ENCODE data around the gene DSC2.

The DSC2 gene

GRCh38 chr18:31097666-31098065, 4.6 kb downstream of the DSC2 start:
- H3K27ac ChIP-seq (ENCODE audit: low read depth, low read length): no peak overlapping the region
- no peak overlapping the region for H3K9ac ChIP-seq (ENCODE audit: low read depth, low read length)
- H3K9me3 ChIP-seq (ENCODE audit: insufficient read depth, low read depth, low read length): peaks cover 4% of the 10 kb centered on the region; the same call in 1 of the 2 replicates
- H3K27me3 ChIP-seq (ENCODE audit: insufficient read depth, low read length): no peaks in the 10 kb centered on the region
- 100% methylated on average over 2 of the region's 3 CpGs for WGBS
- no peak overlapping the region for H3K4me3 ChIP-seq (ENCODE audit: low read length)
- peaks cover 8% of the 10 kb centered on the region for H3K36me3 ChIP-seq (ENCODE audit: insufficient read depth, low read length)
- peaks cover 14% of the 10 kb centered on the region for H3K4me1 ChIP-seq (ENCODE audit: insufficient read depth, low read length)

GRCh38 chr18:31093880-31094279, 8.3 kb downstream of the DSC2 start:
- Histone ChIP-seq H3K4me1 (ENCODE audit: insufficient read depth, low read length) (no peaks in the 10 kb centered on the region), H3K9ac (ENCODE audit: low read depth, low read length) (no peak overlapping the region), H3K9me3 (ENCODE audit: insufficient read depth, low read depth, low read length) (peaks cover 4% of the 10 kb centered on the region; the same call in 1 of the 2 replicates), H3K27ac (ENCODE audit: low read depth, low read length) (no peak overlapping the region), H3K27me3 (ENCODE audit: insufficient read depth, low read length) (no peaks in the 10 kb centered on the region), H3K36me3 (ENCODE audit: insufficient read depth, low read length) (peaks cover 45% of the 10 kb centered on the region), H3K4me3 (ENCODE audit: low read length) (no peak overlapping the region)
- WGBS: 98% methylated on average over 2 of the region's 2 CpGs

GRCh38 chr18:31093294-31093693, 8.9 kb downstream of the DSC2 start:
- H3K27ac ChIP-seq (ENCODE audit: low read depth, low read length): no peak overlapping the region
- H3K4me3 ChIP-seq (ENCODE audit: low read length): no peak overlapping the region
- H3K9me3 ChIP-seq (ENCODE audit: insufficient read depth, low read depth, low read length): peaks cover 4% of the 10 kb centered on the region; the same call in 1 of the 2 replicates
- H3K27me3 ChIP-seq (ENCODE audit: insufficient read depth, low read length): no peaks in the 10 kb centered on the region
- 100% methylated on average over 3 of the region's 3 CpGs for WGBS
- no peak overlapping the region for H3K9ac ChIP-seq (ENCODE audit: low read depth, low read length)
- no peaks in the 10 kb centered on the region for H3K4me1 ChIP-seq (ENCODE audit: insufficient read depth, low read length)
- peaks cover 50% of the 10 kb centered on the region for H3K36me3 ChIP-seq (ENCODE audit: insufficient read depth, low read length)

GRCh38 chr18:31091350-31091749, 10.9 kb downstream of the DSC2 start:
- Histone ChIP-seq H3K4me3 (ENCODE audit: low read length) (no peak overlapping the region), H3K36me3 (ENCODE audit: insufficient read depth, low read length) (peaks cover 70% of the 10 kb centered on the region), H3K4me1 (ENCODE audit: insufficient read depth, low read length) (no peaks in the 10 kb centered on the region), H3K9ac (ENCODE audit: low read depth, low read length) (no peak overlapping the region), H3K27ac (ENCODE audit: low read depth, low read length) (no peak overlapping the region), H3K27me3 (ENCODE audit: insufficient read depth, low read length) (no peaks in the 10 kb centered on the region), H3K9me3 (ENCODE audit: insufficient read depth, low read depth, low read length) (peaks cover 4% of the 10 kb centered on the region; the same call in 1 of the 2 replicates)
- WGBS: 88% methylated on average over 1 of the region's 1 CpG

GRCh38 chr18:31088532-31088931, 13.7 kb downstream of the DSC2 start:
- no peaks in the 10 kb centered on the region for H3K4me1 ChIP-seq (ENCODE audit: insufficient read depth, low read length)
- no peak overlapping the region for H3K4me3 ChIP-seq (ENCODE audit: low read length)
- H3K27me3 ChIP-seq (ENCODE audit: insufficient read depth, low read length): no peaks in the 10 kb centered on the region
- H3K9me3 ChIP-seq (ENCODE audit: insufficient read depth, low read depth, low read length): peaks cover 4% of the 10 kb centered on the region; the same call in 1 of the 2 replicates
- no peak overlapping the region for H3K27ac ChIP-seq (ENCODE audit: low read depth, low read length)
- WGBS: 97% methylated on average over 3 of the region's 3 CpGs
- H3K9ac ChIP-seq (ENCODE audit: low read depth, low read length): no peak overlapping the region
- peaks cover 98% of the 10 kb centered on the region for H3K36me3 ChIP-seq (ENCODE audit: insufficient read depth, low read length)

GRCh38 chr18:31079973-31080372, 22.2 kb downstream of the DSC2 start:
- peaks cover 76% of the 10 kb centered on the region for H3K36me3 ChIP-seq (ENCODE audit: insufficient read depth, low read length)
- H3K9me3 ChIP-seq (ENCODE audit: insufficient read depth, low read depth, low read length): no peaks in the 10 kb centered on the region
- H3K4me3 ChIP-seq (ENCODE audit: low read length): no peak overlapping the region
- H3K27ac ChIP-seq (ENCODE audit: low read depth, low read length): no peak overlapping the region
- no peaks in the 10 kb centered on the region for H3K27me3 ChIP-seq (ENCODE audit: insufficient read depth, low read length)
- H3K4me1 ChIP-seq (ENCODE audit: insufficient read depth, low read length): no peaks in the 10 kb centered on the region
- H3K9ac ChIP-seq (ENCODE audit: low read depth, low read length): no peak overlapping the region
- over 99% methylated on average over 2 of the region's 3 CpGs for WGBS

- Histone ChIP-seq H3K4me1 (ENCODE audit: insufficient read depth, low read length) (no peaks in the 10 kb centered on the region), H3K9ac (ENCODE audit: low read depth, low read length) (no peak overlapping the region), H3K9me3 (ENCODE audit: insufficient read depth, low read depth, low read length) (no peaks in the 10 kb centered on the region), H3K27ac (ENCODE audit: low read depth, low read length) (no peak overlapping the region), H3K36me3 (ENCODE audit: insufficient read depth, low read length) (peaks cover 72% of the 10 kb centered on the region), H3K27me3 (ENCODE audit: insufficient read depth, low read length) (no peaks in the 10 kb centered on the region), H3K4me3 (ENCODE audit: low read length) (no peak overlapping the region)
- WGBS: 96% methylated on average over 1 of the region's 1 CpG
These were observed 24.3 kb downstream of the DSC2 start for GRCh38 chr18:31077878-31078277.

- Histone ChIP-seq H3K27me3 (ENCODE audit: insufficient read depth, low read length) (no peaks in the 10 kb centered on the region), H3K4me3 (ENCODE audit: low read length) (no peak overlapping the region), H3K27ac (ENCODE audit: low read depth, low read length) (no peak overlapping the region), H3K9me3 (ENCODE audit: insufficient read depth, low read depth, low read length) (no peaks in the 10 kb centered on the region), H3K4me1 (ENCODE audit: insufficient read depth, low read length) (no peaks in the 10 kb centered on the region), H3K36me3 (ENCODE audit: insufficient read depth, low read length) (peaks cover 75% of the 10 kb centered on the region), H3K9ac (ENCODE audit: low read depth, low read length) (no peak overlapping the region)
- WGBS: 91% methylated on average over 3 of the region's 4 CpGs
These were observed 30.0 kb downstream of the DSC2 start for GRCh38 chr18:31072175-31072574.

- Histone ChIP-seq H3K27me3 (ENCODE audit: insufficient read depth, low read length) (no peaks in the 10 kb centered on the region), H3K4me1 (ENCODE audit: insufficient read depth, low read length) (0 out of 2 replicates have a peak, but pooled peaks cover 2% of the 10 kb centered on the region), H3K36me3 (ENCODE audit: insufficient read depth, low read length) (peaks cover 77% of the 10 kb centered on the region), H3K9ac (ENCODE audit: low read depth, low read length) (no peak overlapping the region), H3K4me3 (ENCODE audit: low read length) (no peak overlapping the region), H3K9me3 (ENCODE audit: insufficient read depth, low read depth, low read length) (no peaks in the 10 kb centered on the region), H3K27ac (ENCODE audit: low read depth, low read length) (no peak overlapping the region)
- WGBS: 89% methylated on average over 3 of the region's 3 CpGs
These were observed 32.0 kb downstream of the DSC2 start for GRCh38 chr18:31070206-31070605.

- Histone ChIP-seq H3K9ac (ENCODE audit: low read depth, low read length) (no peak overlapping the region), H3K4me1 (ENCODE audit: insufficient read depth, low read length) (0 out of 2 replicates have a peak, but pooled peaks cover 5% of the 10 kb centered on the region), H3K9me3 (ENCODE audit: insufficient read depth, low read depth, low read length) (no peaks in the 10 kb centered on the region), H3K27me3 (ENCODE audit: insufficient read depth, low read length) (no peaks in the 10 kb centered on the region), H3K27ac (ENCODE audit: low read depth, low read length) (no peak overlapping the region), H3K4me3 (ENCODE audit: low read length) (no peak overlapping the region), H3K36me3 (ENCODE audit: insufficient read depth, low read length) (peaks cover 45% of the 10 kb centered on the region)
- no CpG with 5 or more reads among the region's 1 CpG for WGBS
These were observed 36.0 kb downstream of the DSC2 start for GRCh38 chr18:31066266-31066665.

GRCh38 chr18:31065036-31065773, 37.0 kb downstream of the DSC2 start:
- no peak overlapping the region for H3K27ac ChIP-seq (ENCODE audit: low read depth, low read length)
- H3K36me3 ChIP-seq (ENCODE audit: insufficient read depth, low read length): peaks cover 36% of the 10 kb centered on the region
- H3K9me3 ChIP-seq (ENCODE audit: insufficient read depth, low read depth, low read length): no peaks in the 10 kb centered on the region
- H3K4me1 ChIP-seq (ENCODE audit: insufficient read depth, low read length): 0 out of 2 replicates have a peak, but pooled peaks cover 5% of the 10 kb centered on the region
- H3K4me3 ChIP-seq (ENCODE audit: low read length): no peak overlapping the region
- no peaks in the 10 kb centered on the region for H3K27me3 ChIP-seq (ENCODE audit: insufficient read depth, low read length)
- WGBS: 89% methylated on average over 6 of the region's 6 CpGs
- H3K9ac ChIP-seq (ENCODE audit: low read depth, low read length): no peak overlapping the region
